ENCODE data around the gene TBX6.
"Not testable (repeated sequence)": the region's sequence is repeated elsewhere in the genome, so short reads cannot be mapped to it uniquely, and the experiment has no call there.

TBX6 gene, protein sequence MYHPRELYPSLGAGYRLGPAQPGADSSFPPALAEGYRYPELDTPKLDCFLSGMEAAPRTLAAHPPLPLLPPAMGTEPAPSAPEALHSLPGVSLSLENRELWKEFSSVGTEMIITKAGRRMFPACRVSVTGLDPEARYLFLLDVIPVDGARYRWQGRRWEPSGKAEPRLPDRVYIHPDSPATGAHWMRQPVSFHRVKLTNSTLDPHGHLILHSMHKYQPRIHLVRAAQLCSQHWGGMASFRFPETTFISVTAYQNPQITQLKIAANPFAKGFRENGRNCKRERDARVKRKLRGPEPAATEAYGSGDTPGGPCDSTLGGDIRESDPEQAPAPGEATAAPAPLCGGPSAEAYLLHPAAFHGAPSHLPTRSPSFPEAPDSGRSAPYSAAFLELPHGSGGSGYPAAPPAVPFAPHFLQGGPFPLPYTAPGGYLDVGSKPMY

GRCh38 chr16:30091474-30092372 lies at the start of gene TBX6:
TSS of gene TBX6 (minus strand) at chr16:30091924. CDS start at chr16:30091193, 731 bp downstream.
- peak; percentile 32 to 93 (median 80) for DNase-seq

- no peak for DNase-seq
Measured at GRCh38 chr16:30139583-30140481, 48.1 kb upstream of the TBX6 start.

DNA sequence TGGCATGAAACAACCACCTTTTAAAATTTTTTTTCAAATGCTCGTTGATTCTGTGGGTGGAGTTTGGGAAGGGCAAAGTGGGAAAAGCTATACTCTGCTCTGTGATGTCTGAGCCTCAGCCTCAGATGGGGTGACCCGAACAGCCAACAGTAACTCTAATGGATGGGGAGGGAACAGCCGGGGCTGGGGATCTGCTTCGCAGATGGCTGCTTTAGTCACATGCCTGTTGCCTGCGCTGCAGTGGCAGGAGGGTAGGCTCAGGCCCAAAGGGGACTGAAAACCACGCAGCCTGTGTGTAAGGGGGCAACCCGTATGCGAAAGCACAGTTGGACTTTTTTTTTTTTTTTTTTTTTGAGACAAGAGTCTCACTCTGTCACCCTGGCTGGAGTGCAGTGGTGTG lies 46.2 kb upstream of the TBX6 start:
- DNase-seq, result peak in 2 of 14 donors; percentile 1 to 29

GRCh38 chr16:30136971-30137605 lies 45.4 kb upstream of the TBX6 start:
- DNase-seq, result no peak

DNA sequence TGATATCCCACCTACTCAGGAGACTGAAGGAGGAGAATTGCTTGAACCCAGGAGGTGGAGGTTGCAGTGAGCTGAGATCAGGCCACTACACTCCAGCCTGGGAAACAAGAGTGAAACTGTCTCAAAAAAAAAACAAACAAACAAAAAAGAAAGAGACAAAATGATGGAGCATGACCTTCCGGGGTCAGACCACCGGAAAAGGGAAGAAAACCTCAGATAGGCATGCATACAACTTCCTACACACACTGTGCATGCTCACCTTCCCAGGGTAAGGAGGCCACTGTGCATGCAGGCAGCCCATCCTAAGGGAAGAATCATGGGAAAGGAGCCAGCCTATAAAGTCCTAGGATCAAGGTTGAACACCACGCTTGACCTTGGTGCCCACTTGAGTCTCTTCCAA lies 40.9 kb upstream of the TBX6 start:
- DNase-seq, result no peak

DNA sequence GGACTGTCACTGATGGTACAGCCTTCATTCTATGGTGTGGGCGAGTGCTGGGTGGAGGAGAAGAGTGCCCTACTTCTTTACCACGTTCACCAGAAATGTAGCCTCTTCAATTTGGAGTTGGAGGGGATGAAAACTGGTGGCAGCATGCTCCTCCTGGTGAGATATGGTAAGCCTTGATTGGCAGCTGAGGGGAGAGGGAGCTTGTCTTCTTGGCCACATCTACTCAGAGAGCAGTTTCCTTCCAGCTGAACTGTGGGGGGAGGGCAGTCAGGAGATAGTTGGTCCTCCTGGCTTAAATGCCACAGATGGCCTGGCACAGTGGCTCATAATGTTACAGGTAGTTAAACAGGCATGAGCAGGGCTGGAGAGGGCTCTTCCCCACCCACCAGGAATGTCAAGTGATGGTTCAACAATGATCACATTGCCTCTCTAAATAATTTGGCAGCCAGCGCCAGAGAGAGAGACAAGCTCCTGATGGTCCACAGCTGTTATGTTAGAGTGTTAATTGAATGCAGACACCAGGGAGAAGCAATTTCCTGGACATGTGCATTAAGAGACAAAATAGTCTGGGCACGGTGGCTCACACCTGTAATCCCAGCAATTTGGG lies 40.2 kb upstream of the TBX6 start:
- no peak for DNase-seq

GRCh38 chr16:30127993-30128392 lies 36.3 kb upstream of the TBX6 start:
- no peak for DNase-seq

- not testable (repeated sequence) for DNase-seq
Measured at GRCh38 chr16:30125690-30126089, 34.0 kb upstream of the TBX6 start.

GRCh38 chr16:30124985-30125379 lies 33.3 kb upstream of the TBX6 start:
- no peak for DNase-seq

GRCh38 chr16:30122604-30123160 lies 31.0 kb upstream of the TBX6 start:
- DNase-seq, result peak in 2 of 14 donors; percentile 58 to 70

DNA sequence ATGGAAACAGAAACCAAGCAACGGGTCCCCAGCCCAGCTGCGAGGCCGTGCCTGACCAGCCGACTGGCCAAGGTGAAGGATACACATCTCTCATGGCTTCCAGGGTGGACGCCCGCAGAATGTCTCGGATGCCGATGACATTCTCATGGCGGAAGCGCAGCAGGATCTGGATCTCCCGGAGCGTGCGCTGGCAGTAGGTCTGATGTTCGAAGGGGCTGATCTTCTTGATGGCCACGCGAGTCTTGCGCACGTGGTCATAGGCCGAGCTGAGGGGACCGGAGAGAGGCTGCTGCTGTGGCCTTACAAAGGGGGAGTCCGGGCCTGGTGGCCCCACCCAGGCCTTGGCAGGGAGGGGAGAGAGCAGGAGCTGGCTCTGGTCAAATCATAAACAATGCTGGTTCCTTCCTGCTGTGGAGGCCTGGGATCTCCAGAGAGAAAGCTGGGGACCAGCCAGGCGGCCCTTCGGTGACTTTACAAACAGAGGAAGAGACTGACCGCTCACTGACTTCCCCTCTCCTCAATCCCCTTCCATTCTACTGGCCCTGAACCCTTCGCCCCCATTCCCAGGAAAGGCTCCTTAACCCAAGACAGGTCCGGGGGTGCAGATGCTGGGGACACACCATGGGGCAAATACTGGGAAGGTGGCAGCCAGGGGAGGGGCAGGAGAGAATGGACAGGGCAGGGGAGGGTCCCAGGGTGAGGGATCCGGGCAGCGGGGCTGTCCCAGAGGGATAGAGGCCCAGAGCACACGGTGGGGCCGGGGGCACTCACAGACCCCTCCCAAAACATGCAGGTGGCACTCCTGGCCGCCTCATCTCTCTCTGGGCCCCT lies 30.2 kb upstream of the TBX6 start:
- DNase-seq, result peak in 9 of 14 donors; percentile 7 to 54 (median 21)

DNA sequence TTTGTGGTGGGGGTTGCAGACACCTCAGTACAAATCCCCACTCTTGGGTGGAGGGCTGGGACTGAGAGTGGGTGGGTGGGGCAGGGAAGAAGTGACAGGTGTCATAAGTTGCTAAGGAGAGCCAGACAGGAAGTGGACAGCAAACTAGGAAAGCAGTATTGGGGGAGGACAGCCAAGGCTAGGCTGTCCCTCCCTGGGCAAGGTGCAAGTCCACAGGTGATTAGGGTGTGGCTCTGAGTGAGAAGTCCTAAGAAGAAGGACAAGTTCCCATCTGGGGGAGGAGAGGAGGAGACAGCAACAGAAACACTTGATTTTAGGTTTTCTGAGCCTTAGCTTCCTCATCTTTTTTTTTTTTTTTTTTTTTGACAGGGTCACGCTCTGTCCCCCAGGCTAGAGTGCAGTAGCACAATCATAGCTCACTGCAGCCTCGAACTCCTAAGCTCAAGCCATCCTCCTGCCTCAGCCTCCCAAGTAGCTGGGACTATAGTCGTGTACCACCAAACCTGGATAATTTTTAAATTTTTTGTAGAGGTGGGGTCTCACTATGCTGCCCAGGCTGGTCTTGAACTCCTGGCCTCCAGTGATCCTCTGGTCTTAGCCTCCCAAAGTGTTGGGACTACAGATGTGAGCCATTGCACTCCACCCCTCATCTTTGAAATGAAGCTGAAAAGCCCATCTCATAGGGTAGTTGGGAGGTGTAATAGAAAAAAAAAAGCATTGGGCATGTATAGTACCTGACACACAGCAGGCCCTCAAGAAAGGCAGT lies 28.8 kb upstream of the TBX6 start:
- no peak for DNase-seq

- no peak for DNase-seq
Measured at GRCh38 chr16:30119428-30119827, 27.7 kb upstream of the TBX6 start.

DNA sequence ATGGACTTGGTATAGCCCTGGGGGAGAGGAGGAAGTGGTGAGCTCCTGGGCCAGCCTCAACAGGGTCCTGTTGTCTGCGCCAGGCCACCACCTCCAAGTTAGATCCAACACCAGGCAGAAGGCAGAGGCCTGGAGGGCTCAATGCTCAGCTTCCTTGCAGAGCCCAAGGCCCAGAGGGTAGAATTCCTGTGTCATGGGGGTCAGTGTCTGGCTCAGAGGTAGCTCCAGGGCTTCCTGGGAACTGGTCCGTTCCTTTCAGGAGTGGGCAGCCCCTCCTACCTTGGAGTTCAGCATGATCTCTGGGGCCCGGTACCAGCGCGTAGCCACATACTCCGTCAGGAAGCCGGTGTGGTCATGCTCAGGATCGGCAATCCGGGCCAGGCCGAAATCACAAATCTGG lies 26.0 kb upstream of the TBX6 start:
- no peak for DNase-seq

GRCh38 chr16:30116291-30117207 lies 24.8 kb upstream of the TBX6 start:
- DNase-seq, result no peak

GRCh38 chr16:30115238-30115637 lies 23.5 kb upstream of the TBX6 start:
- DNase-seq, result no peak

- DNase-seq, result not testable (repeated sequence)
Measured at GRCh38 chr16:30114833-30115232, 23.1 kb upstream of the TBX6 start.

DNA sequence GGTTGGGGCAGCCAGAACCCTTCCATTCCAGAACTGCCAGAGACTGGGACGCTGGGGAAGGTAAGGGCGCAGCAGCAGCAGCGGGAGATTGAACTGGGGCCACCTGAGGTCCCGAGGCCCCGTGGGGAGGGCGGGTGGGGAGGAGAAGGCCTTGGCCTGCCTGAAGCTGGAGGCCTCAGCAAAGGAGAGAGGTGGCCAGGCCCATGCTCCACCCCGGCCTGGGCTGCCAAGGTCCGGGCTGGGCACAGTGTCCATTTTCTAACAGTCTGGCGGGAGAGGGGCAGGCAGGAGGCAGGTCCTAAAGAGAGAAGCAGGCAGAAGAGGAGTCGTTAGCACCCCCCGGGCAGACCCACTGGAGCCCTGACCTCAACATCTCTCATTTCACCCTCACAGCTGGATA lies 22.7 kb upstream of the TBX6 start:
- DNase-seq, result no peak
